IPS-NIHi7 (cell line): ENCODE results near the gene RAD54L.
"Not testable (repeated sequence)": the region's sequence is repeated elsewhere in the genome, so short reads cannot be mapped to it uniquely, and the experiment has no call there.

Experiments used
- DNase-seq: peaks from one replicate; pipeline ENCODE4 v3.0.0; 2012; ENCODE audit warnings: mixed read lengths; ENCODE audit errors: extremely low spot score

Gene RAD54L

GRCh38 chr1:46247436-46248121 lies at the start of gene RAD54L:
RAD54L (plus strand) TSS chr1:46247763; CDS start chr1:46248406, 643 bp downstream.
- peak; percentile 98 for DNase-seq

- DNase-seq: peak; percentile 94
Observed at GRCh38 chr1:46197964-46198811, 49.4 kb upstream of the RAD54L start, which contains the start of gene POMGNT1. POMGNT1 (minus strand) TSS chr1:46198434; CDS start chr1:46197821, 613 bp downstream.

- no peak for DNase-seq
Observed at GRCh38 chr1:46199233-46199749, 48.3 kb upstream of the RAD54L start.

GRCh38 chr1:46203738-46204405 lies 43.7 kb upstream of the RAD54L start:
- no peak for DNase-seq

- DNase-seq: no peak
Observed at GRCh38 chr1:46204406-46204742, 43.2 kb upstream of the RAD54L start.

- no peak for DNase-seq
Observed at GRCh38 chr1:46205141-46205540, 42.4 kb upstream of the RAD54L start.

- DNase-seq: peak; percentile 12
Observed at GRCh38 chr1:46205791-46206190, 41.8 kb upstream of the RAD54L start.

- no peak for DNase-seq
Observed at GRCh38 chr1:46206399-46206798, 41.2 kb upstream of the RAD54L start.

- DNase-seq: no peak
Observed at GRCh38 chr1:46210561-46210960, 37.0 kb upstream of the RAD54L start.

GRCh38 chr1:46211051-46211450 lies 36.5 kb upstream of the RAD54L start:
- peak; percentile 5 for DNase-seq

GRCh38 chr1:46215504-46215903 lies 32.1 kb upstream of the RAD54L start:
- DNase-seq: no peak

- no peak for DNase-seq
Observed at GRCh38 chr1:46218443-46218842, 29.1 kb upstream of the RAD54L start.

GRCh38 chr1:46219551-46220520 lies 27.7 kb upstream of the RAD54L start:
- DNase-seq: no peak

- DNase-seq: no peak
Observed at GRCh38 chr1:46220808-46221207, 26.8 kb upstream of the RAD54L start.

- peak; percentile 44 for DNase-seq
Observed at GRCh38 chr1:46221749-46222148, 25.8 kb upstream of the RAD54L start.

GRCh38 chr1:46223055-46223454 lies 24.5 kb upstream of the RAD54L start:
- not testable (repeated sequence) for DNase-seq

GRCh38 chr1:46223472-46223943 lies 24.1 kb upstream of the RAD54L start:
- DNase-seq: peak; percentile 77

- no peak for DNase-seq
Observed at GRCh38 chr1:46224966-46225365, 22.6 kb upstream of the RAD54L start.

GRCh38 chr1:46231231-46231630 lies 16.3 kb upstream of the RAD54L start:
- DNase-seq: not testable (repeated sequence)

- no peak for DNase-seq
Observed at GRCh38 chr1:46236882-46237281, 10.7 kb upstream of the RAD54L start.

- not testable (repeated sequence) for DNase-seq
Observed at GRCh38 chr1:46238865-46239264, 8.7 kb upstream of the RAD54L start.
